ENCODE data around the gene CETP.
A peak's percentile ranks its signal among the peaks of the same experiment; 100 is the strongest.
"Not testable (repeated sequence)": the region's sequence is repeated elsewhere in the genome, so short reads cannot be mapped to it uniquely, and the experiment has no call there.

The CETP gene

GRCh38 chr16:56999409-57000270 is 37.9 kb downstream of the CETP start:
- peak; percentile 40 to 65 for DNase-seq

- peak in 1 of 2 donors; percentile 35 for DNase-seq
Observed at GRCh38 chr16:57000271-57001025, 38.7 kb downstream of the CETP start.

- DNase-seq, result no peak
Observed at GRCh38 chr16:57001026-57001679, 39.4 kb downstream of the CETP start.

GRCh38 chr16:57003439-57004386 is 42.0 kb downstream of the CETP start:
- no peak for DNase-seq

- DNase-seq, result no peak
Observed at GRCh38 chr16:57004387-57005250, 42.9 kb downstream of the CETP start.

GRCh38 chr16:57005597-57005996 is 43.8 kb downstream of the CETP start:
- not testable (repeated sequence) for DNase-seq

- no peak for DNase-seq
Observed at GRCh38 chr16:57007050-57007449, 45.3 kb downstream of the CETP start.

- no peak for DNase-seq
Observed at GRCh38 chr16:57007530-57007929, 45.8 kb downstream of the CETP start.

- no peak for DNase-seq
Observed at GRCh38 chr16:57008440-57008839, 46.7 kb downstream of the CETP start.

- DNase-seq, result no peak
Observed at GRCh38 chr16:57009643-57010170, 48.0 kb downstream of the CETP start.

GRCh38 chr16:57012353-57012752 is 50.6 kb downstream of the CETP start:
- DNase-seq, result no peak

GRCh38 chr16:57013229-57013628 is 51.5 kb downstream of the CETP start:
- no peak for DNase-seq

GRCh38 chr16:57013902-57014301 is 52.2 kb downstream of the CETP start:
- no peak for DNase-seq

- DNase-seq, result no peak
Observed at GRCh38 chr16:57016301-57016700, 54.6 kb downstream of the CETP start.

GRCh38 chr16:57016831-57017230 is 55.1 kb downstream of the CETP start:
- no peak for DNase-seq

- no peak for DNase-seq
Observed at GRCh38 chr16:57017251-57017650, 55.5 kb downstream of the CETP start.

- DNase-seq, result no peak
Observed at GRCh38 chr16:57019746-57020145, 58.0 kb downstream of the CETP start.

GRCh38 chr16:57020651-57021050 is 58.9 kb downstream of the CETP start:
- DNase-seq, result no peak

- DNase-seq, result no peak
Observed at GRCh38 chr16:57021757-57022156, 60.0 kb downstream of the CETP start.

- DNase-seq, result no peak
Observed at GRCh38 chr16:57022445-57022844, 60.7 kb downstream of the CETP start.
